MM.1S (cell line): ENCODE results near the gene EXOC3.

Experiments used
- EZH2 ChIP-seq: fragments of 300-600 bp; sonication (generic); optimal IDR thresholded peaks from 2 replicates; pipeline ENCODE3; 2017; ENCODE audit warnings: low read depth, mild to moderate bottlenecking, antibody characterized with exemption, low read length, mixed read lengths
- TF ChIP-seq, protein P1 (sequence below): fragments of 300-600 bp; sonication (generic); IDR thresholded peaks from 2 replicates; pipeline ENCODE4 v1.5.1; 2016; ENCODE audit warnings: antibody characterized with exemption, low read length, mixed read lengths

DNA sequence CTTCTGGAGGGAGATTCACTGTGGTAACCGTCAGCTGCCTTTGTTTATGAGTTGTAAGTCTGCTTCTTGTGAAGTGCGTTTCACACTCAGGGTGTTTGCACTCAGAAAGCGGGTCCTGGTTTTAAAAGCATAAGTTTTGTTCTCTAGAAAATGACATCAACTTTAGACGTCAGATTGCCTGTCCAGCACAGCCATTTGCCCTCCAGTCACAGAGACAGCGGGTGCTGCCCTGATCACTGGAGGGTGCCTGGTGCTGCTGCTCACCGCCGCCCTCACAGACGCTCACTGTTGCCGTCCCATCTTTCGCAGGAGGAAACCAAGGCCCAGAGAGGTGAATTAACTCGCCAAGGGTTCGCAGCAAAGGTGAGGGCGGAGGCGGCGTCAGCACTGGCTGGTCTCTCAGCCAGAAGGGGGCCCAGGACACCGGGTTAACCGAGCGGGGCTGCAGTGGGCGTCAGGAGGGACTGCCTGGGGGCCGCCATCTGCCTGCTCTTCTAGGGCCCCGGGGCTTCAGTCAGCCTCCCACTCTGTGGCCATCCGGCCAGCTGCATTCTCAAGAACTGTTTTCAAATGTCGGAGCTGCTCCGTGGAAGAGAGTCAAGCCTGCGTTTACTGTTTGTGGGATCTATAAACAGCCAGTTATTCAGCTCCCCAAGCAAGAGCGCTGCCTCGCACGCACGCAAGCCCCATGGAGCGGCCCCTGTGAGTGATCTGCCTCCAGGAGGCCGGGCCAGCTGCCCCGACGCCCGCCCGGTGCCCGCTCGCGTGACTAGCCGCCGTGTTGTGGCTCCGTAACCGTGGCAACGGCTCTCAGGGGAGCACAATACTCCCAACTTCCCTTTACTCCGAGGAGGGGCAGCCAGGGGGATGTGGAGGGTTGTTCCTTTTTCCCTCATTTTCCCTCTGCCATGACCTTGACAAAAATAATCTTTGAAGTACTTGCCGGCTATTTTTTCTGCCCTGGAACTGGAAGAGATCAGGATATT is 43.4 kb upstream of the EXOC3 start:
- TF ChIP-seq, protein P1, sequence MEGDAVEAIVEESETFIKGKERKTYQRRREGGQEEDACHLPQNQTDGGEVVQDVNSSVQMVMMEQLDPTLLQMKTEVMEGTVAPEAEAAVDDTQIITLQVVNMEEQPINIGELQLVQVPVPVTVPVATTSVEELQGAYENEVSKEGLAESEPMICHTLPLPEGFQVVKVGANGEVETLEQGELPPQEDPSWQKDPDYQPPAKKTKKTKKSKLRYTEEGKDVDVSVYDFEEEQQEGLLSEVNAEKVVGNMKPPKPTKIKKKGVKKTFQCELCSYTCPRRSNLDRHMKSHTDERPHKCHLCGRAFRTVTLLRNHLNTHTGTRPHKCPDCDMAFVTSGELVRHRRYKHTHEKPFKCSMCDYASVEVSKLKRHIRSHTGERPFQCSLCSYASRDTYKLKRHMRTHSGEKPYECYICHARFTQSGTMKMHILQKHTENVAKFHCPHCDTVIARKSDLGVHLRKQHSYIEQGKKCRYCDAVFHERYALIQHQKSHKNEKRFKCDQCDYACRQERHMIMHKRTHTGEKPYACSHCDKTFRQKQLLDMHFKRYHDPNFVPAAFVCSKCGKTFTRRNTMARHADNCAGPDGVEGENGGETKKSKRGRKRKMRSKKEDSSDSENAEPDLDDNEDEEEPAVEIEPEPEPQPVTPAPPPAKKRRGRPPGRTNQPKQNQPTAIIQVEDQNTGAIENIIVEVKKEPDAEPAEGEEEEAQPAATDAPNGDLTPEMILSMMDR, result no peak
- TF ChIP-seq EZH2, result no peak
